ENCODE results near the gene CEP112. TPM values are rescaled to one million over a fixed set of nuclear protein-coding genes. Genes with fewer than 3 reads are reported as not detected.

The CEP112 gene
- total and polyA plus RNA-seq, 2 of the 8 experiments (the other 6 are each of a cell fraction or from before 2014, with no cell fraction given): 0.62 to 3.1 TPM

- H3K27me3 ChIP-seq (replicated peaks in 1 of 4; ENCODE audit: control insufficient read depth in 3 of 4, extremely low read depth in 1 of 4, insufficient read depth in 3 of 4, low read length in 3 of 4): no peaks in the 10 kb centered on the region
- H2BK5ac ChIP-seq (ENCODE audit: low read depth, low read length): no peak overlapping the region
- H3K4me3 ChIP-seq (ENCODE audit: extremely low read depth in 1 of 4, insufficient read depth in 2 of 4, low read depth in 3 of 4, low read length in 4 of 4): no peak overlapping the region
- no peak overlapping the region for H3K27ac ChIP-seq (ENCODE audit: low read depth, low read length)
- H3K23ac ChIP-seq (ENCODE audit: insufficient read length): no peak overlapping the region
- H3K4me1 ChIP-seq (replicated peaks in 1 of 4; ENCODE audit: control insufficient read depth in 3 of 4, insufficient read depth in 4 of 4, low read length in 3 of 4): peaks cover 0 to 6% (median 0%) of the 10 kb centered on the region in 4 experiments; a peak in 1 of 7 replicates
- 83% methylated on average over 2 of the region's 2 CpGs; no CpG with 5 or more reads in 1 of the 2 experiments for WGBS, 2 experiments (ENCODE audit: extremely low coverage in 1 of 2, insufficient coverage in 1 of 2, insufficient read length in 1 of 2, insufficient replicate concordance in 2 of 2, low coverage in 1 of 2, low lambda C conversion rate in 2 of 2, missing lambda C conversion rate in 1 of 2)
- ChIA-PET CTCF (ENCODE audit: partially characterized antibody) (interaction anchor here (0.7 to 0.9 kb wide), 2 partner anchors 13 to 686 kb away, joined by 3 to 4 read pairs; no protein-coding TSS in a partner anchor), POLR2A (ENCODE audit: partially characterized antibody) (no interaction called here)
- no peak overlapping the region for H4K8ac ChIP-seq (ENCODE audit: extremely low read depth, insufficient read depth, low read length)
- H3K79me2 ChIP-seq (ENCODE audit: control insufficient read depth in 1 of 2, insufficient read depth in 2 of 2, low read length in 2 of 2): no peaks in the 10 kb centered on the region
- H3K18ac ChIP-seq (ENCODE audit: extremely low read depth, low read length): no peak overlapping the region
- H4K20me1 ChIP-seq (replicated peaks in 1 of 2; ENCODE audit: control insufficient read depth in 1 of 2, insufficient read depth in 2 of 2, low read length in 2 of 2): no peaks in the 10 kb centered on the region
- no peak overlapping the region for H4K91ac ChIP-seq (replicated peaks; ENCODE audit: insufficient read length, low read length)
- no peaks in the 10 kb centered on the region for H3K79me1 ChIP-seq (ENCODE audit: low read depth, low read length)
- no peak overlapping the region for H3K4me2 ChIP-seq (ENCODE audit: insufficient read depth in 1 of 2, low read depth in 2 of 2, low read length in 2 of 2)
- no peaks in the 10 kb centered on the region for H3K9me3 ChIP-seq (ENCODE audit: insufficient read depth in 2 of 2, low read depth in 1 of 2, low read length in 1 of 2)
- TF ChIP-seq RAD21 (IDR thresholded peaks at IDR 0.05 in 1 of 2, conservative IDR thresholded peaks at IDR 0.05 in 1 of 2; ENCODE audit: low read depth in 2 of 2, low read length in 2 of 2) (no peak), GABPA (IDR thresholded peaks at IDR 0.05; ENCODE audit: borderline replicate concordance, insufficient read depth, low read length) (no peak), ATF3 (IDR thresholded peaks at IDR 0.05; ENCODE audit: insufficient read depth, low read depth, low read length) (no peak), SP1 (IDR thresholded peaks at IDR 0.05; ENCODE audit: low read depth, low read length) (no peak), SIRT6 (IDR thresholded peaks at IDR 0.05; ENCODE audit: low read length) (no peak), HDAC2 (IDR thresholded peaks at IDR 0.05; ENCODE audit: borderline replicate concordance in 1 of 2, low read depth in 2 of 2, low read length in 2 of 2) (no peak), CREB1 (IDR thresholded peaks at IDR 0.05) (no peak), FOSL1 (IDR thresholded peaks at IDR 0.05; ENCODE audit: insufficient read depth, low read depth, low read length) (no peak), POLR2A (IDR thresholded peaks at IDR 0.05; ENCODE audit: control extremely low read depth in 1 of 2, low read depth in 2 of 2, low read length in 2 of 2) (no peak)
- no peaks in the 10 kb centered on the region for H3K36me3 ChIP-seq (ENCODE audit: control insufficient read depth in 2 of 4, insufficient read depth in 4 of 4, low read length in 3 of 4)
- H3K23me2 ChIP-seq (ENCODE audit: low read depth, low read length): no peaks in the 10 kb centered on the region
- no peak overlapping the region for H2BK15ac ChIP-seq (ENCODE audit: low read length)
- H3K56ac ChIP-seq (replicated peaks; ENCODE audit: insufficient read length, low read depth, low read length): no peak overlapping the region
- H3K4ac ChIP-seq (replicated peaks; ENCODE audit: insufficient read length, low read depth, low read length): no peak overlapping the region
- H2AFZ ChIP-seq (ENCODE audit: low read length): no peak overlapping the region
- no peak overlapping the region for H2BK20ac ChIP-seq (ENCODE audit: low read length)
- FAIRE-seq (no peak), DNase-seq (ENCODE audit: low read depth in 1 of 2, low spot score in 2 of 2) (no peak)
- H3K9ac ChIP-seq (replicated peaks in 1 of 4; ENCODE audit: extremely low read depth in 1 of 4, low read depth in 3 of 4, low read length in 3 of 4): no peak overlapping the region
- H2AK5ac ChIP-seq (ENCODE audit: low read depth, low read length): no peak overlapping the region
- H4K5ac ChIP-seq (ENCODE audit: insufficient read length, low read depth, low read length): no peak overlapping the region
- H2BK12ac ChIP-seq (ENCODE audit: low read depth, low read length): no peak overlapping the region
- no peak overlapping the region for H3K14ac ChIP-seq (ENCODE audit: insufficient read length)
- no peak overlapping the region for H2BK120ac ChIP-seq (replicated peaks; ENCODE audit: low read depth, low read length)
Measured at GRCh38 chr17:65916425-65916824, 275.5 kb downstream of the CEP112 start.

All from H1 (cell line).